ENCODE results near the gene ITGB4. TPM values are rescaled to one million over a fixed set of nuclear protein-coding genes. Genes with fewer than 3 reads are reported as not detected.

Gene ITGB4
- total and polyA plus RNA-seq, 2 of the 13 experiments (the other 11 are each of a cell fraction or from before 2014, with no cell fraction given), result 6.9 to 14.5 TPM

GRCh38 chr17:75763613-75764416 is 42.6 kb downstream of the ITGB4 start (continued):
- TF ChIP-seq PRPF4 (IDR thresholded peaks at IDR 0.05; ENCODE audit: low read depth, low read length, poor library complexity, severe bottlenecking), result no peak
- TF ChIP-seq SRY (CRISPR knock-in tag; IDR thresholded peaks at IDR 0.05), result no peak
- TF ChIP-seq AGO1 (IDR thresholded peaks at IDR 0.05; ENCODE audit: low read depth, low read length, poor library complexity, severe bottlenecking), result no peak
- peak; percentile 19; the same call in 1 of the 2 replicates for TF ChIP-seq ZNF691 (CRISPR knock-in tag; IDR thresholded peaks at IDR 0.05; ENCODE audit: borderline replicate concordance, low read depth)
- peak; percentile 78; the same call in 1 of the 2 replicates for TF ChIP-seq ZFP1 (CRISPR knock-in tag; IDR thresholded peaks at IDR 0.05)
- no peak for TF ChIP-seq ZBTB43 (CRISPR knock-in tag; conservative IDR thresholded peaks at IDR 0.05)
- no peak for TF ChIP-seq KLF6 (CRISPR knock-in tag; IDR thresholded peaks at IDR 0.05)
- no peak for TF ChIP-seq SNRNP70 (IDR thresholded peaks at IDR 0.05; ENCODE audit: low read depth, low read length)
- TF ChIP-seq ZGPAT (CRISPR knock-in tag; IDR thresholded peaks at IDR 0.05), result no peak; the same call in 1 of the 2 replicates
- no peak; the same call in 1 of the 2 replicates for TF ChIP-seq ZNF790 (CRISPR knock-in tag; IDR thresholded peaks at IDR 0.05; ENCODE audit: borderline replicate concordance)
- no peak for TF ChIP-seq CEBPB (IDR thresholded peaks at IDR 0.05; ENCODE audit: borderline replicate concordance, low read depth, low read length)
- TF ChIP-seq TEF (CRISPR knock-in tag; IDR thresholded peaks at IDR 0.05), result no peak
- peak; percentile 25; the same call in 1 of the 2 replicates for TF ChIP-seq ZNF275 (CRISPR knock-in tag; IDR thresholded peaks at IDR 0.05; ENCODE audit: borderline replicate concordance)
- TF ChIP-seq SP2 (CRISPR knock-in tag; IDR thresholded peaks at IDR 0.05), result no peak
- TF ChIP-seq CC2D1A (CRISPR knock-in tag; IDR thresholded peaks at IDR 0.05), result no peak
- TF ChIP-seq SNAI1 (CRISPR knock-in tag; IDR thresholded peaks at IDR 0.05; ENCODE audit: borderline replicate concordance), result no peak
- TF ChIP-seq ZNF253 (CRISPR knock-in tag; IDR thresholded peaks at IDR 0.05; ENCODE audit: borderline replicate concordance), result no peak
- TF ChIP-seq YY1 (IDR thresholded peaks at IDR 0.05; ENCODE audit: insufficient read depth, insufficient replicate concordance, low read depth, low read length), result no peak
- no peak for TF ChIP-seq XBP1 (CRISPR knock-in tag; IDR thresholded peaks at IDR 0.05)
- no peak for TF ChIP-seq ZNF326 (CRISPR knock-in tag; IDR thresholded peaks at IDR 0.05; ENCODE audit: borderline replicate concordance)
- TF ChIP-seq ZNF468 (CRISPR knock-in tag; IDR thresholded peaks at IDR 0.05), result no peak
- TF ChIP-seq TSC22D2 (CRISPR knock-in tag; IDR thresholded peaks at IDR 0.05; ENCODE audit: borderline replicate concordance), result no peak
- TF ChIP-seq ZNF792 (CRISPR knock-in tag; IDR thresholded peaks at IDR 0.05), result peak; percentile 75
- no peak for TF ChIP-seq SMYD3 (CRISPR knock-in tag; IDR thresholded peaks at IDR 0.05)
- TF ChIP-seq MIER2 (CRISPR knock-in tag; IDR thresholded peaks at IDR 0.05), result no peak
